ENCODE measurements around the gene USP27X.

Gene USP27X

DNA sequence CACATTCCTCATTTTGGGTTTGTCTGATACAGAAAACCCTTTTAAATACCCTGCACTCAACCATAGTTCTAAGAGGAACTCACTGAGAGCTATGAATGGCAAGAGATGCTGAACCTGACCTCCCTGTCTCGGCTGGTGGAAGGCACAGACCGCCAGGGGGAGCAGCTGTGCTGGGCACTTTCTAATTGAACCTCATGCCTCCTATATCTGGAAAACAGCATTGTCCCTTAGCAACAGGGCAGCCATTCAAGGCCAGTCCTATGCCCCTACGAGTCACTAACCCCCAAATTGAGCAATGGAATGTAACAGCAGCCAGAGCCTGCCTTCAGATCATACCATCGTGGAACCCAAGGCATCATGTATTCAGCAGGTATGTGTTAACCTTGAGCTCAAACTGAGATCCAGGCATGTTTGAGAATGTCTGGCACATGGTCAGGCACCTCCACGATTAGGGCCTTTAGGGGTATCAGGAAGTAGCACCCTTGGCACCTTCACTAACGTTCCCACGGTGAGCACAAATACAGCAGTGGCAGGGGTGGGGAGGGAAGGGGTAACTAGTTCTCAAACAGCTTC, 5.1 kb downstream of the USP27X start:
- DNase-seq (ENCODE audit: low spot score), result peak; percentile 56

- DNase-seq (ENCODE audit: low spot score), result no peak
These were observed 13.3 kb downstream of the USP27X start for GRCh38 chrX:49892542-49892941.

GRCh38 chrX:49896951-49897350, 17.7 kb downstream of the USP27X start:
- no peak for DNase-seq (ENCODE audit: low spot score)

GRCh38 chrX:49901048-49901447, 21.8 kb downstream of the USP27X start:
- DNase-seq (ENCODE audit: low spot score), result no peak

DNA sequence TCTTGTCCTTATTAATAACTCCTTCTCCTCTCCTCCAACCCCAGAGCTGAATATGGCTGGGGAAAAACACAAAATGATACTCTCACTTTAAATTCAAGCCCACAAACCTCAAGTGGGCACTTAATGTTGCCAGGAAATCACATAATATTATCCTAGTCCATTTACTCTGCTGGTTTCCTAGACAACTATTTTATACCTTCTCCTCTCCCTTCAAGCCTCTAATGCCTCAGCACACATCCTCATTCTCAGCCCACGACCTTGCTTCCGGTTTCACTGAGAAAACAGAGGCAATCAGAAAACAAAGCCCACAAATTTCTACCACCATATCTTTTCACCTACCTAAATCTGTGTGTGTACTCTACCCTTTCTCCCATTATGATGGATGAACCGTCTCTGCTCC, 31.1 kb downstream of the USP27X start:
- no peak for DNase-seq (ENCODE audit: low spot score)

- DNase-seq (ENCODE audit: low spot score), result no peak
These were observed 32.8 kb downstream of the USP27X start for GRCh38 chrX:49912086-49912485.

DNA sequence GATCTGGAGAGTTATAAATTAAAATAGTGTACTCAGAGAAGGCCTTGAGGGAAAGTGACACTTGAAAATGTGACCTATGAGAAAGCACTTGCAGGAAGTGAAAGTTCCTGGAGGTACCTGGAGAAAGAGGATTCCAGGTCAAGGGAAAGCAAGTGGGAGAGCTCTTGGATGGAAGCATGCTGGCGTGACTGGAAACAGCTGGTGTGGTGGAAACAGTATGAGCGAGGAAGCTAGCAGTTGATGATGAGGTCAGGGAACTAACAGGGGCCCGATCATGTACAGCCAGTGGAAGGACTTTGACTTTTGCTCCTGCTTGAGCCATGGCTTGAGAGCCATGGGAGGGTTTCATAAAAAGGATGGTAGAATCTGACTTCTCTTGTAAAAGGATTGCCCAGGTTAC, 33.6 kb downstream of the USP27X start:
- no peak for DNase-seq (ENCODE audit: low spot score)

- DNase-seq (ENCODE audit: low spot score), result peak; percentile 50
These were observed 36.3 kb downstream of the USP27X start for GRCh38 chrX:49915361-49916222.

GRCh38 chrX:49919617-49920016, 40.3 kb downstream of the USP27X start:
- DNase-seq (ENCODE audit: low spot score), result peak; percentile 16

GRCh38 chrX:49921109-49921508, 41.8 kb downstream of the USP27X start:
- no peak for DNase-seq (ENCODE audit: low spot score)

DNA sequence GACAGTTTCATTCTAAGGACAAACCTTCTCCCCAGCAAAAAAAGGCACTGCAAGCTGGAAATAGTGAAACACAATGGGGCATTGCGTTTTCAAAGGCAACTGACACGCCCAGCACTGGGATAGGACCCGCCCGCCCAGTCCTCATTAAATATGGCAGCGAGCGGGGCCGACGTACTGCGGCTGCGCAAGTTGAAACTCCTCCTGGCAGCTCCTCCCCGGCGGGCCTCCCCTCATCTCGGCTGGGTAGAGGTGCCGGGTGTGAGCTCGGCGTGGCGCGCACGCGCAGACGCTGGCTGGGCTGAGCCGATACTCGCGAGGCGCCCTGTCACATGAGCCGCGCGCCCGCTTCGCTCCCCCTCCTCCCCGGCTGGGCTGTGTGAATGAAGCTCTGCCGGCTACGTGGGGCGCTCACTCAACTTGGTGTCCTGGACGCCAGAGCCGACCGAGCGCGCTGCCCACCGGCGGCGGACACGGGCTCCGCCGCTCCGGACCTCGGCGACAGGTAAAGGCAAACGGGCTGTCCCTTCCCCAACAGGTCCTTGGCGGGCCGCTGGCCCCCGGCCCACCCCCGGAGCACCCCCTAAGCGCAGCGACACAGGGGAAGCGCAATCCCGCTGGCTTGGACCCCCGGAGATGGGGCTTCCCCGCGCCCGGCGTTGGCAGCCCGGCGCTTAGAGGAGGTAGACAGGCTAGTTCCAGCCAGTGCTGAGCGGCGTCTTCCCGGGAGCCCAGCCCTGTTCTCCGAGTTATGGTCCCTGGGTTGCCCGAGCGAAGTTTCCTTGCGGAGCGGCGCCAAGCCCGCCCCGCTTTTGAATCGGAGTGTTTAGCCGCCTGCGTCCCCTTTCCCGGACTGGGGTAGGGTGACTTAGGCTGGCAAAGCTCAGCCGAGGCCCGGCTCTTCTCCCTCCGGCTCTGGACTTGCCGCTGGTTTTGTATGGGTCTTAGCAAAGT, 43.3 kb downstream of the USP27X start, which contains the start of gene CLCN5:
Gene CLCN5 (plus strand): TSS at position 306 of the 951 bp plus-strand sequence. CDS start 2,703 bp downstream, outside the sequence.
- peak; percentile 97 for DNase-seq (ENCODE audit: low spot score)

GRCh38 chrX:49925176-49925575, 45.9 kb downstream of the USP27X start:
- DNase-seq (ENCODE audit: low spot score), result no peak

DNA sequence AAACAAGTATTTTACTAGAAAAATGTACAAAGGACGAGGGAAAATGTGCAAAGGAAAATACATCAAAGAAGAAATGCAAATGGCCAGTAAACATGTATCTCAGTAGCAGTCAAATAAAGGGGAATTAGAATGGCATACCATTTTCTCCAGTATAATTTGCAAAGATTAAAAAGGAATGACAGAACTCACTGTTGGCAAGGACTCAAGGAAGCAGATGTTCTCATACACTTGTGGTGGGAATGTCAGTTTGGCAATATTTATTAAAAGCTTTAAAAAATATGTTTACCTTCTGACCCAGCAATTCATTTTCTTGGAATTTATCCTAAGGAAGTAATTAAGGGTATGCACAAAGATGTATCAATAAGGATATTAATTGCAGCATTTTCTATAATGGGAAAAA, 50.8 kb downstream of the USP27X start:
- no peak for DNase-seq (ENCODE audit: low spot score)
